SK-N-SH (cell line): ENCODE measurements around the gene SLC25A18.

ENCODE experiments used
- NFIC ChIP-seq: IDR thresholded peaks from 2 replicates; pipeline ENCODE4 v1.4.0; 2012; ENCODE audit warnings: borderline replicate concordance
- SMC3 ChIP-seq: IDR thresholded peaks from 2 replicates; pipeline ENCODE4 v1.6.1; 2012; ENCODE audit warnings: low read depth, low read length, improper control_type of control experiment
- TEAD4 ChIP-seq: IDR thresholded peaks from 2 replicates; pipeline ENCODE4 v1.4.0; 2012; ENCODE audit warnings: mild to moderate bottlenecking, borderline replicate concordance; ENCODE audit not compliant: insufficient read depth
- TF ChIP-seq, protein P1 (sequence below): IDR thresholded peaks from 2 replicates; pipeline ENCODE4; 2012

GRCh38 chr22:17638182-17638431, 74.8 kb downstream of the SLC25A18 start:
- TF ChIP-seq TEAD4 (no peak), NFIC (no peak), SMC3 (no peak)
- TF ChIP-seq, protein P1, sequence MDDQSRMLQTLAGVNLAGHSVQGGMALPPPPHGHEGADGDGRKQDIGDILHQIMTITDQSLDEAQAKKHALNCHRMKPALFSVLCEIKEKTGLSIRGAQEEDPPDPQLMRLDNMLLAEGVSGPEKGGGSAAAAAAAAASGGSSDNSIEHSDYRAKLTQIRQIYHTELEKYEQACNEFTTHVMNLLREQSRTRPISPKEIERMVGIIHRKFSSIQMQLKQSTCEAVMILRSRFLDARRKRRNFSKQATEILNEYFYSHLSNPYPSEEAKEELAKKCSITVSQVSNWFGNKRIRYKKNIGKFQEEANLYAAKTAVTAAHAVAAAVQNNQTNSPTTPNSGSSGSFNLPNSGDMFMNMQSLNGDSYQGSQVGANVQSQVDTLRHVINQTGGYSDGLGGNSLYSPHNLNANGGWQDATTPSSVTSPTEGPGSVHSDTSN: no peak
